ENCODE results near the gene MAP3K13.

Gene MAP3K13

GRCh38 chr3:185332026-185332735 is 30.8 kb upstream of the MAP3K13 start:
- CTCF ChIA-PET, result interaction anchor here (1.2 kb wide), 1 partner anchor 9 kb away, joined by 3 read pairs; no protein-coding TSS in a partner anchor
- H3K9me3 Mint-ChIP-seq, result no peaks in the 10 kb centered on the region
- no peak overlapping the region for H3K4me3 Mint-ChIP-seq
- H3K27me3 Mint-ChIP-seq, result peaks cover 14% of the 10 kb centered on the region
- peak overlapping the region; percentile 76 for H3K27ac Mint-ChIP-seq
- DNase-seq, result no peak
- peaks cover 15% of the 10 kb centered on the region for H3K4me1 Mint-ChIP-seq
- H3K36me3 Mint-ChIP-seq, result no peaks in the 10 kb centered on the region

GRCh38 chr3:185335799-185336198 is 27.1 kb upstream of the MAP3K13 start:
- no peak overlapping the region for H3K4me3 Mint-ChIP-seq
- DNase-seq, result no peak
- no peak overlapping the region for H3K27ac Mint-ChIP-seq
- H3K4me1 Mint-ChIP-seq, result peaks cover 15% of the 10 kb centered on the region
- H3K27me3 Mint-ChIP-seq, result no peaks in the 10 kb centered on the region
- CTCF ChIA-PET, result no interaction called here
- no peaks in the 10 kb centered on the region for H3K36me3 Mint-ChIP-seq
- no peaks in the 10 kb centered on the region for H3K9me3 Mint-ChIP-seq

- Mint-ChIP-seq H3K4me3 (no peak overlapping the region), H3K9me3 (no peaks in the 10 kb centered on the region), H3K27ac (no peak overlapping the region), H3K36me3 (no peaks in the 10 kb centered on the region), H3K27me3 (no peaks in the 10 kb centered on the region), H3K4me1 (peaks cover 17% of the 10 kb centered on the region)
- CTCF ChIA-PET, result no interaction called here
- DNase-seq, result no peak
These were observed 25.6 kb upstream of the MAP3K13 start for GRCh38 chr3:185337231-185337816.

GRCh38 chr3:185339945-185340344 is 23.0 kb upstream of the MAP3K13 start:
- Mint-ChIP-seq H3K27ac (no peak overlapping the region), H3K4me3 (no peak overlapping the region), H3K4me1 (peaks cover 23% of the 10 kb centered on the region), H3K27me3 (no peaks in the 10 kb centered on the region), H3K9me3 (no peaks in the 10 kb centered on the region), H3K36me3 (no peaks in the 10 kb centered on the region)
- DNase-seq, result no peak
- CTCF ChIA-PET, result interaction anchor here (0.7 kb wide), 1 partner anchor 286 kb away, joined by 3 read pairs; no protein-coding TSS in a partner anchor

- Mint-ChIP-seq H3K4me3 (no peak overlapping the region), H3K36me3 (no peaks in the 10 kb centered on the region), H3K27me3 (no peaks in the 10 kb centered on the region), H3K4me1 (peaks cover 23% of the 10 kb centered on the region), H3K9me3 (no peaks in the 10 kb centered on the region), H3K27ac (no peak overlapping the region)
- DNase-seq, result no peak
- CTCF ChIA-PET, result no interaction called here
These were observed 22.2 kb upstream of the MAP3K13 start for GRCh38 chr3:185340751-185341150.

GRCh38 chr3:185341616-185342458 is 21.1 kb upstream of the MAP3K13 start:
- Mint-ChIP-seq H3K4me3 (no peak overlapping the region), H3K36me3 (no peaks in the 10 kb centered on the region), H3K27ac (peak overlapping the region; percentile 28), H3K27me3 (no peaks in the 10 kb centered on the region), H3K9me3 (no peaks in the 10 kb centered on the region), H3K4me1 (peaks cover 23% of the 10 kb centered on the region)
- DNase-seq, result no peak
- CTCF ChIA-PET, result interaction anchor here (0.9 to 1.5 kb wide), 2 partner anchors 10 to 12 kb away, joined by 3 to 6 read pairs; no protein-coding TSS in a partner anchor

GRCh38 chr3:185342459-185343174 is 20.3 kb upstream of the MAP3K13 start:
- Mint-ChIP-seq H3K4me1 (peaks cover 23% of the 10 kb centered on the region), H3K27ac (no peak overlapping the region), H3K4me3 (no peak overlapping the region), H3K27me3 (no peaks in the 10 kb centered on the region), H3K9me3 (no peaks in the 10 kb centered on the region), H3K36me3 (no peaks in the 10 kb centered on the region)
- no peak for DNase-seq
- CTCF ChIA-PET, result interaction anchor here (1.5 kb wide), 1 partner anchor 11 kb away, joined by 6 read pairs; no protein-coding TSS in a partner anchor

- H3K27me3 Mint-ChIP-seq, result peaks cover 7% of the 10 kb centered on the region
- H3K9me3 Mint-ChIP-seq, result no peaks in the 10 kb centered on the region
- no peak overlapping the region for H3K4me3 Mint-ChIP-seq
- DNase-seq, result no peak
- peaks cover 14% of the 10 kb centered on the region for H3K4me1 Mint-ChIP-seq
- H3K36me3 Mint-ChIP-seq, result no peaks in the 10 kb centered on the region
- CTCF ChIA-PET, result no interaction called here
- no peak overlapping the region for H3K27ac Mint-ChIP-seq
These were observed 15.5 kb upstream of the MAP3K13 start for GRCh38 chr3:185347399-185347798.

- Mint-ChIP-seq H3K4me3 (no peak overlapping the region), H3K4me1 (no peaks in the 10 kb centered on the region), H3K27ac (no peak overlapping the region), H3K27me3 (peaks cover 21% of the 10 kb centered on the region), H3K9me3 (no peaks in the 10 kb centered on the region), H3K36me3 (no peaks in the 10 kb centered on the region)
- DNase-seq, result no peak
- CTCF ChIA-PET, result no interaction called here
These were observed 12.1 kb upstream of the MAP3K13 start for GRCh38 chr3:185350841-185351240.

- H3K4me1 Mint-ChIP-seq, result no peaks in the 10 kb centered on the region
- CTCF ChIA-PET, result no interaction called here
- no peak for DNase-seq
- no peak overlapping the region for H3K4me3 Mint-ChIP-seq
- H3K36me3 Mint-ChIP-seq, result no peaks in the 10 kb centered on the region
- H3K9me3 Mint-ChIP-seq, result no peaks in the 10 kb centered on the region
- H3K27me3 Mint-ChIP-seq, result peaks cover 22% of the 10 kb centered on the region
- H3K27ac Mint-ChIP-seq, result no peak overlapping the region
These were observed 11.5 kb upstream of the MAP3K13 start for GRCh38 chr3:185351396-185351795.

GRCh38 chr3:185353225-185353624 is 9.7 kb upstream of the MAP3K13 start:
- Mint-ChIP-seq H3K27me3 (peaks cover 31% of the 10 kb centered on the region), H3K4me1 (no peaks in the 10 kb centered on the region), H3K36me3 (no peaks in the 10 kb centered on the region), H3K4me3 (no peak overlapping the region), H3K9me3 (no peaks in the 10 kb centered on the region), H3K27ac (no peak overlapping the region)
- no peak for DNase-seq
- CTCF ChIA-PET, result interaction anchor here (0.5 to 1.9 kb wide), 4 partner anchors 11 to 307 kb away, joined by 3 to 11 read pairs (median 5); no protein-coding TSS in a partner anchor

GRCh38 chr3:185353823-185354614 is 8.9 kb upstream of the MAP3K13 start:
- DNase-seq, result peak; percentile 86
- no peaks in the 10 kb centered on the region for H3K36me3 Mint-ChIP-seq
- no peak overlapping the region for H3K4me3 Mint-ChIP-seq
- no peak overlapping the region for H3K27ac Mint-ChIP-seq
- peaks cover 33% of the 10 kb centered on the region for H3K27me3 Mint-ChIP-seq
- H3K9me3 Mint-ChIP-seq, result no peaks in the 10 kb centered on the region
- CTCF ChIA-PET, result interaction anchor here (1.2 to 1.9 kb wide), 5 partner anchors 10 to 223 kb away, joined by 3 to 11 read pairs (median 6); no protein-coding TSS in a partner anchor
- H3K4me1 Mint-ChIP-seq, result no peaks in the 10 kb centered on the region

GRCh38 chr3:185356499-185356898 is 6.4 kb upstream of the MAP3K13 start:
- Mint-ChIP-seq H3K36me3 (no peaks in the 10 kb centered on the region), H3K4me3 (no peak overlapping the region), H3K4me1 (no peaks in the 10 kb centered on the region), H3K27ac (no peak overlapping the region), H3K27me3 (peaks cover 36% of the 10 kb centered on the region), H3K9me3 (no peaks in the 10 kb centered on the region)
- DNase-seq, result no peak
- CTCF ChIA-PET, result no interaction called here

Measured in activated naive CD4-positive, alpha-beta T cell treated with anti-CD3 and anti-CD28 coated beads, Interleukin-2, amount 10 ng/mL, durations not matched to agents 7 days and 5 days (primary cell).